Measurements from ENCODE around the gene ACBD4.

- TF ChIP-seq JUND (IDR thresholded peaks at IDR 0.05; ENCODE audit: low read depth, low read length) (no peak), EP300 (IDR thresholded peaks at IDR 0.05; ENCODE audit: borderline replicate concordance in 1 of 2, control insufficient read depth in 1 of 2, low read depth in 2 of 2, low read length in 2 of 2) (no peak), RAD21 (IDR thresholded peaks at IDR 0.05; ENCODE audit: insufficient read depth, low read depth, low read length) (no peak), USF1 (IDR thresholded peaks at IDR 0.05; ENCODE audit: borderline replicate concordance, extremely low read length, insufficient read depth, low read depth, low read length) (no peak), ZNF217 (IDR thresholded peaks at IDR 0.05) (no peak), CTCF (IDR thresholded peaks at IDR 0.05 in 2 of 3, conservative IDR thresholded peaks at IDR 0.05 in 1 of 3; ENCODE audit: control insufficient read depth in 2 of 3, extremely low read depth in 1 of 3, insufficient read depth in 1 of 3, low read depth in 3 of 3, low read length in 3 of 3) (no peak), ZNF274 (IDR thresholded peaks at IDR 0.05; ENCODE audit: insufficient read depth, insufficient read length) (no peak)
Observed at GRCh38 chr17:45128331-45128730, 7.2 kb upstream of the ACBD4 start.

Measured in GM12878 (cell line).